IMR-90 (cell line): ENCODE data around the gene KCNA10. TPM values are rescaled to one million over a fixed set of nuclear protein-coding genes. Genes with fewer than 3 reads are reported as not detected.

Source experiments
- ATAC-seq: fragments of 200-7000 bp; cut with Tn5 transposase; 2 replicates; pipeline ENCODE4 v1.9.1; 2020; ENCODE audit warnings: low read depth, mild to moderate bottlenecking, moderate library complexity
- Bru-seq: library from RNA; stranded (reverse); fragments of 400-500 nt; gene quantifications from one replicate; lab custom pipeline; 2021; lab: Mats Ljungman, UMichigan
- BruChase-seq, 2 experiments: library from RNA; stranded (reverse); fragments of 400-500 nt; gene quantifications; one replicate each; lab custom pipeline; 2021; lab: Mats Ljungman, UMichigan
- BruUV-seq: library from RNA; stranded (reverse); fragments of 400-500 nt; replicated peaks from 2 replicates; lab custom pipeline; 2021; lab: Mats Ljungman, UMichigan
- CTCF ChIA-PET: fragments of 300-600 bp; formaldehyde crosslinking; extraction: SDS; loops from one replicate; lab custom pipeline; 2021; ENCODE audit warnings: antibody characterized with exemption; lab: Yijun Ruan, JAX
- POLR2A ChIA-PET: fragments of 300-600 bp; sonication (Branson Sonifier 250); formaldehyde crosslinking; loops from one replicate; lab custom pipeline; 2022; ENCODE audit warnings: antibody characterized with exemption; ENCODE audit not compliant: unreplicated experiment; lab: Charles Lee
- DNase-seq: peaks from one replicate; pipeline ENCODE4 v3.0.0; 2013
- H2AFZ ChIP-seq: replicated peaks from 2 replicates; pipeline ENCODE3; 2013; ENCODE audit warnings: low read length, mild to moderate bottlenecking; ENCODE audit not compliant: poor library complexity
- H2AK5ac ChIP-seq: 2 replicates; pipeline ENCODE4 v1.6.1; 2013; ENCODE audit warnings: low read depth, low read length, inconsistent platforms
- H2AK9ac ChIP-seq: replicated peaks from 2 replicates; pipeline ENCODE3; 2013; ENCODE audit warnings: mild to moderate bottlenecking, low read depth, low read length, moderate library complexity; ENCODE audit not compliant: poor library complexity
- H2BK120ac ChIP-seq: 2 replicates; pipeline ENCODE4 v1.6.1; 2013; ENCODE audit warnings: low read depth, low read length, inconsistent platforms
- H2BK15ac ChIP-seq: 3 replicates; pipeline ENCODE4 v1.6.1; 2013; ENCODE audit warnings: low read depth, low read length, inconsistent platforms
- H2BK20ac ChIP-seq: 2 replicates; pipeline ENCODE4 v1.6.1; 2013; ENCODE audit warnings: low read depth, mild to moderate bottlenecking, inconsistent platforms, low read length, moderate library complexity
- H2BK5ac ChIP-seq: 2 replicates; pipeline ENCODE4 v1.6.1; 2013; ENCODE audit warnings: mild to moderate bottlenecking, low read depth, low read length, inconsistent platforms; ENCODE audit not compliant: poor library complexity, severe bottlenecking
- H3K14ac ChIP-seq: replicated peaks from 2 replicates; pipeline ENCODE4 v1.6.1; 2013; ENCODE audit warnings: low read depth, low read length, inconsistent platforms
- H3K18ac ChIP-seq: 2 replicates; pipeline ENCODE4 v1.6.1; 2013; ENCODE audit warnings: low read depth, low read length, control low read depth
- H3K23ac ChIP-seq: 2 replicates; pipeline ENCODE4 v1.6.1; 2013; ENCODE audit warnings: low read depth, low read length, inconsistent platforms
- H3K27ac ChIP-seq: 2 replicates; pipeline ENCODE4 v1.5.1; 2013; ENCODE audit warnings: mild to moderate bottlenecking, control low read depth, low read length; ENCODE audit not compliant: insufficient read depth
- H3K27me3 ChIP-seq: 2 replicates; pipeline ENCODE4 v1.6.1; 2013; ENCODE audit warnings: low read length; ENCODE audit not compliant: control insufficient read depth, insufficient read depth
- H3K36me3 ChIP-seq: 2 replicates; pipeline ENCODE4 v1.6.1; 2013; ENCODE audit warnings: low read length, mixed read lengths; ENCODE audit not compliant: control insufficient read depth, insufficient read depth
- H3K4ac ChIP-seq: 2 replicates; pipeline ENCODE4 v1.6.1; 2013; ENCODE audit warnings: low read depth, low read length, inconsistent platforms
- H3K4me1 ChIP-seq: 2 replicates; pipeline ENCODE4 v1.6.1; 2013; ENCODE audit warnings: low read length, mixed read lengths; ENCODE audit not compliant: control insufficient read depth, insufficient read depth
- H3K4me2 ChIP-seq: 2 replicates; pipeline ENCODE4 v1.6.1; 2013; ENCODE audit warnings: low read depth, mild to moderate bottlenecking, control low read depth, low read length, moderate library complexity
- H3K4me3 ChIP-seq: 2 replicates; pipeline ENCODE4 v1.5.1; 2013; ENCODE audit warnings: low read depth, mild to moderate bottlenecking, control low read depth, low read length, moderate library complexity; ENCODE audit not compliant: insufficient read depth
- H3K56ac ChIP-seq: 2 replicates; pipeline ENCODE4 v1.6.1; 2013; ENCODE audit warnings: low read length, inconsistent platforms; ENCODE audit not compliant: insufficient read depth; ENCODE audit errors: extremely low read depth
- H3K79me1 ChIP-seq, 2 experiments: 2 replicates each; pipeline ENCODE4 v1.6.1; 2013; ENCODE audit warnings: low read length in 2 of 2, inconsistent platforms in 1 of 2, low read depth in 1 of 2
- H3K9ac ChIP-seq: 2 replicates; pipeline ENCODE4 v1.6.1; 2013; ENCODE audit warnings: low read depth, low read length, control low read depth
- H3K9me1 ChIP-seq: 2 replicates; pipeline ENCODE4 v1.6.1; 2013; ENCODE audit warnings: low read length, inconsistent platforms; ENCODE audit not compliant: insufficient read depth
- H3K9me3 ChIP-seq: 2 replicates; pipeline ENCODE4 v1.6.1; 2013; ENCODE audit warnings: low read length; ENCODE audit not compliant: control insufficient read depth, insufficient read depth
- H4K20me1 ChIP-seq: 2 replicates; pipeline ENCODE4 v1.6.1; 2013; ENCODE audit warnings: low read length, inconsistent platforms; ENCODE audit not compliant: insufficient read depth
- H4K5ac ChIP-seq: 2 replicates; pipeline ENCODE4 v1.6.1; 2013; ENCODE audit warnings: mild to moderate bottlenecking, low read depth, low read length, control low read depth
- H4K8ac ChIP-seq, 2 experiments: 2 replicates each; pipeline ENCODE4 v1.6.1; 2013; ENCODE audit warnings: low read depth in 2 of 2, low read length in 2 of 2, control low read depth in 1 of 2, inconsistent platforms in 1 of 2
- H4K91ac ChIP-seq: 2 replicates; pipeline ENCODE4 v1.6.1; 2013; ENCODE audit warnings: low read depth, low read length, inconsistent platforms; ENCODE audit not compliant: insufficient read depth
- BHLHE40 ChIP-seq: fragments of 150-350 bp; IDR thresholded peaks from 2 replicates; pipeline ENCODE4 v1.6.1; 2016; ENCODE audit warnings: mild to moderate bottlenecking, low read depth, low read length
- CEBPB ChIP-seq: IDR thresholded peaks from 2 replicates; pipeline ENCODE4 v1.6.1; 2012; ENCODE audit warnings: low read depth, low read length, improper control_type of control experiment
- CHD1 ChIP-seq: IDR thresholded peaks from 2 replicates; pipeline ENCODE4 v1.6.1; 2012; ENCODE audit warnings: low read depth, low read length, improper control_type of control experiment
- FOS ChIP-seq: fragments of 150-350 bp; IDR thresholded peaks from 2 replicates; pipeline ENCODE4 v1.6.1; 2016; ENCODE audit warnings: low read depth, low read length
- MAFK ChIP-seq: IDR thresholded peaks from 2 replicates; pipeline ENCODE4 v1.6.1; 2012; ENCODE audit warnings: low read depth, low read length, improper control_type of control experiment
- MAZ ChIP-seq: IDR thresholded peaks from 2 replicates; pipeline ENCODE4 v1.6.1; 2012; ENCODE audit warnings: low read depth, mild to moderate bottlenecking, low read length, improper control_type of control experiment, moderate library complexity, borderline replicate concordance
- MXI1 ChIP-seq: IDR thresholded peaks from 2 replicates; pipeline ENCODE4 v1.6.1; 2012; ENCODE audit warnings: low read depth, mild to moderate bottlenecking, low read length, moderate library complexity, borderline replicate concordance
- NFE2L2 ChIP-seq: fragments of 150-350 bp; IDR thresholded peaks from 2 replicates; pipeline ENCODE4 v1.6.1; 2016; ENCODE audit warnings: low read depth, mild to moderate bottlenecking, low read length
- POLR2A ChIP-seq: IDR thresholded peaks from 2 replicates; pipeline ENCODE4 v1.6.1; 2012; ENCODE audit warnings: mild to moderate bottlenecking, low read depth, low read length
- RAD21 ChIP-seq: IDR thresholded peaks from 2 replicates; pipeline ENCODE4 v1.6.1; 2012; ENCODE audit warnings: low read length, improper control_type of control experiment
- RCOR1 ChIP-seq: IDR thresholded peaks from 2 replicates; pipeline ENCODE4 v1.6.1; 2012; ENCODE audit warnings: mild to moderate bottlenecking, low read length, improper control_type of control experiment; ENCODE audit not compliant: insufficient replicate concordance
- RFX5 ChIP-seq: IDR thresholded peaks from 2 replicates; pipeline ENCODE4 v1.8.0; 2012; ENCODE audit warnings: low read depth, mild to moderate bottlenecking, low read length, moderate library complexity
- SMC3 ChIP-seq: fragments of 150-350 bp; IDR thresholded peaks from 2 replicates; pipeline ENCODE4 v1.6.1; 2016; ENCODE audit warnings: low read depth, mild to moderate bottlenecking, antibody characterized with exemption, low read length, moderate library complexity
- WGBS, 2 experiments: methylation state at CpG; one replicate each; pipeline versions ENCODE4 v1.1.5 to v1.1.7; 2013; ENCODE audit warnings: missing lambda C conversion rate in 2 of 2; ENCODE audit not compliant: insufficient read length in 1 of 2; ENCODE audit errors: extremely low coverage in 2 of 2; 5-methylcytosine and 5-hydroxymethylcytosine counted together
- dilution Hi-C: fragments of 300-500 bp; cut with HindIII; formaldehyde crosslinking; loops from one replicate; pipeline ENCODE4 v1.14.3; 2018; ENCODE audit warnings: low sequenced_read_pairs; ENCODE audit not compliant: unreplicated experiment
- in situ Hi-C: fragments of 300-500 bp; cut with MboI; formaldehyde crosslinking; loops from 3 replicates; pipeline ENCODE4 v1.14.3; 2019; ENCODE audit warnings: low sequenced_read_pairs, inconsistent platforms, mixed read lengths
- intact Hi-C: fragments of 100-400 bp; cut with micrococcal nuclease; formaldehyde crosslinking; loops from 2 replicates; pipeline ENCODE4 v1.10.0; 2022
- long read RNA-seq: library from polyadenylated mRNA; unstranded; transcript quantifications from one replicate; pipeline ENCODE4 v2.0.0, GENCODE V29; 2021; ENCODE audit not compliant: unreplicated experiment
- polyA plus RNA-seq, 3 experiments: library from polyadenylated mRNA; depleted of rRNA; stranded (reverse); fragments of >200 nt; gene quantifications; 2 replicates each; pipeline ENCODE4 v1.2.3, GENCODE V29; 2012; ENCODE audit warnings: low replicate concordance in 1 of 3
- total RNA-seq: library from RNA; depleted of rRNA; stranded (reverse); fragments of >200 nt; gene quantifications from 2 replicates; pipeline ENCODE4 v1.2.3, GENCODE V29; 2012; rRNA removed
- TF ChIP-seq, protein P1 (sequence below): conservative IDR thresholded peaks from 2 replicates; pipeline ENCODE4 v1.5.1; 2012; ENCODE audit warnings: mild to moderate bottlenecking, low read depth, low read length, improper control_type of control experiment
- TF ChIP-seq, protein P2 (sequence below): fragments of 150-350 bp; IDR thresholded peaks from 2 replicates; pipeline ENCODE4 v1.6.1; 2016; ENCODE audit warnings: low read depth, mild to moderate bottlenecking, low read length, moderate library complexity, borderline replicate concordance

Gene KCNA10
- total RNA-seq (not detected in 2 replicates), polyA plus RNA-seq (2012; rRNA removed) (not detected in 2 replicates), Bru-seq, nascent RNA (not detected), BruChase-seq, experiment 1, labeled RNA remaining after a 6-hour chase (not detected), BruChase-seq, experiment 2, labeled RNA remaining after a 2-hour chase (not detected)
- polyA plus RNA-seq (2012; cell fraction: cytosol; rRNA removed): not detected in 2 replicates
- not detected in 2 replicates for polyA plus RNA-seq (2012; cell fraction: nucleus; rRNA removed; ENCODE audit: low replicate concordance)
- long read RNA-seq: 0 reads

- DNase-seq (no peak), ATAC-seq (no peak)
- no peak within 1 kb of the TSS for H3K4me3 ChIP-seq
- no peak within 1 kb of the TSS for H4K5ac ChIP-seq
- no peaks in the 10 kb centered on the region; the same call in 1 of the 2 replicates for H3K9me3 ChIP-seq
- no peak within 1 kb of the TSS for H2AK5ac ChIP-seq
- in situ Hi-C loops: no loop called here
- H2BK120ac ChIP-seq: no peak within 1 kb of the TSS
- H4K8ac ChIP-seq: no peak within 1 kb of the TSS
- no peak within 1 kb of the TSS for H2BK5ac ChIP-seq
- H3K4me1 ChIP-seq: no peaks in the 10 kb centered on the region
- dilution Hi-C loops: no loop called here
- no peak within 1 kb of the TSS for H3K27ac ChIP-seq
- H3K4me2 ChIP-seq: no peak within 1 kb of the TSS
- no peak within 1 kb of the TSS for H2AK9ac ChIP-seq
- H3K4ac ChIP-seq: no peak within 1 kb of the TSS
- no peaks in the 10 kb centered on the region for H3K9me1 ChIP-seq
- no peak within 1 kb of the TSS for H3K18ac ChIP-seq
- H3K14ac ChIP-seq: no peak within 1 kb of the TSS
- H4K20me1 ChIP-seq: no peaks in the 10 kb centered on the region
- H3K36me3 ChIP-seq: no peaks in the 10 kb centered on the region
- BruUV-seq: no TSS peak
- H3K79me1 ChIP-seq: no peaks in the 10 kb centered on the region
- H3K9ac ChIP-seq: no peak within 1 kb of the TSS
- peaks cover 23% of the 10 kb centered on the region for H3K27me3 ChIP-seq
- no peak within 1 kb of the TSS for H3K23ac ChIP-seq
- no peak within 1 kb of the TSS for H3K56ac ChIP-seq
- WGBS, 2 experiments: no CpG with 5 or more reads among the region's 9 CpGs
- H4K91ac ChIP-seq: no peak within 1 kb of the TSS
- no peak within 1 kb of the TSS for H2AFZ ChIP-seq
- CTCF ChIA-PET: no interaction called here
- H2BK20ac ChIP-seq: no peak within 1 kb of the TSS
- no peak within 1 kb of the TSS for H2BK15ac ChIP-seq
- POLR2A ChIA-PET: no interaction called here
- intact Hi-C loops: no loop called here
- TF ChIP-seq MAFK (no peak), FOS (no peak), SMC3 (no peak), RAD21 (no peak), CHD1 (no peak), NFE2L2 (no peak), MXI1 (no peak), CEBPB (no peak), BHLHE40 (no peak), RFX5 (no peak), RCOR1 (no peak), MAZ (no peak), POLR2A (no peak)
- TF ChIP-seq, protein P1, sequence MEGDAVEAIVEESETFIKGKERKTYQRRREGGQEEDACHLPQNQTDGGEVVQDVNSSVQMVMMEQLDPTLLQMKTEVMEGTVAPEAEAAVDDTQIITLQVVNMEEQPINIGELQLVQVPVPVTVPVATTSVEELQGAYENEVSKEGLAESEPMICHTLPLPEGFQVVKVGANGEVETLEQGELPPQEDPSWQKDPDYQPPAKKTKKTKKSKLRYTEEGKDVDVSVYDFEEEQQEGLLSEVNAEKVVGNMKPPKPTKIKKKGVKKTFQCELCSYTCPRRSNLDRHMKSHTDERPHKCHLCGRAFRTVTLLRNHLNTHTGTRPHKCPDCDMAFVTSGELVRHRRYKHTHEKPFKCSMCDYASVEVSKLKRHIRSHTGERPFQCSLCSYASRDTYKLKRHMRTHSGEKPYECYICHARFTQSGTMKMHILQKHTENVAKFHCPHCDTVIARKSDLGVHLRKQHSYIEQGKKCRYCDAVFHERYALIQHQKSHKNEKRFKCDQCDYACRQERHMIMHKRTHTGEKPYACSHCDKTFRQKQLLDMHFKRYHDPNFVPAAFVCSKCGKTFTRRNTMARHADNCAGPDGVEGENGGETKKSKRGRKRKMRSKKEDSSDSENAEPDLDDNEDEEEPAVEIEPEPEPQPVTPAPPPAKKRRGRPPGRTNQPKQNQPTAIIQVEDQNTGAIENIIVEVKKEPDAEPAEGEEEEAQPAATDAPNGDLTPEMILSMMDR: no peak
- TF ChIP-seq, protein P2, sequence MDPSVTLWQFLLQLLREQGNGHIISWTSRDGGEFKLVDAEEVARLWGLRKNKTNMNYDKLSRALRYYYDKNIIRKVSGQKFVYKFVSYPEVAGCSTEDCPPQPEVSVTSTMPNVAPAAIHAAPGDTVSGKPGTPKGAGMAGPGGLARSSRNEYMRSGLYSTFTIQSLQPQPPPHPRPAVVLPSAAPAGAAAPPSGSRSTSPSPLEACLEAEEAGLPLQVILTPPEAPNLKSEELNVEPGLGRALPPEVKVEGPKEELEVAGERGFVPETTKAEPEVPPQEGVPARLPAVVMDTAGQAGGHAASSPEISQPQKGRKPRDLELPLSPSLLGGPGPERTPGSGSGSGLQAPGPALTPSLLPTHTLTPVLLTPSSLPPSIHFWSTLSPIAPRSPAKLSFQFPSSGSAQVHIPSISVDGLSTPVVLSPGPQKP: no peak
Observed at GRCh38 chr1:110519125-110519810, at the start of gene KCNA10. Gene KCNA10 (minus strand): TSS chr1:110519175. CDS start chr1:110518787, 388 bp downstream.
